Measurements from ENCODE around the gene CRYGD.

GRCh38 chr2:208128136-208128535 lies 3.8 kb upstream of the CRYGD start:
- TF ChIP-seq SIN3A (IDR thresholded peaks at IDR 0.05; ENCODE audit: borderline replicate concordance, insufficient read depth, low read length) = no peak
- TF ChIP-seq POLR2AphosphoS5 (IDR thresholded peaks at IDR 0.05; ENCODE audit: low read depth, low read length) = no peak
- no peak for TF ChIP-seq REST (IDR thresholded peaks at IDR 0.05; ENCODE audit: insufficient read depth in 1 of 2, low read depth in 2 of 2, low read length in 2 of 2)
- no peak for TF ChIP-seq TAF1 (IDR thresholded peaks at IDR 0.05; ENCODE audit: borderline replicate concordance, insufficient read depth, low read length)
- no peak for TF ChIP-seq FOXP2 (optimal IDR thresholded peaks at IDR 0.05; ENCODE audit: borderline replicate concordance, extremely low read depth, extremely low read length, insufficient read depth)
